GM18870 (cell line): Measurements from ENCODE around the gene MTHFD2L.
"Not testable (repeated sequence)": the region's sequence is repeated elsewhere in the genome, so short reads cannot be mapped to it uniquely, and the experiment has no call there.

Experiments
- ATAC-seq: cut with Tn5 transposase; IDR thresholded peaks from one replicate; pipeline ENCODE4 v1.9.1; 2021; ENCODE audit warnings: moderate library complexity; ENCODE audit not compliant: unreplicated experiment

Gene MTHFD2L

DNA sequence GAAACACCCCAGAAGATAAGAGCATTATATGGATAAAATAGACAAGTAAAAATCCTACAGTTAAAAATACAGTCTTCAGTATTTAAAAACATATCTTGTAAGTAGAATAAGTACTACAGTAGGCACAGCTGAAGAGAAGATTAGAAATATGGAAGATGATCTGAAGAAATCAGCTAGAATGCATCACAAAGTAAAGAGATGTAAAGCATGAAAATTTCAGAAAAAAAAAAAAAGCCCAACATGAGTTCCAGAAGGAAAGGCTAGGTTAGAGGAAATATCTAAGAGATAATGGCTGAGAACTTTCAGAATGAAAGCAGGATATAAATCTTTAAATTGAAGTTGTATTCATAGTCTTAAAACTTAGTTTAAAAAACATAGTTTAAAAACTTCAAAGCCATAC lies 171.4 kb downstream of the MTHFD2L start:
- no peak for ATAC-seq

DNA sequence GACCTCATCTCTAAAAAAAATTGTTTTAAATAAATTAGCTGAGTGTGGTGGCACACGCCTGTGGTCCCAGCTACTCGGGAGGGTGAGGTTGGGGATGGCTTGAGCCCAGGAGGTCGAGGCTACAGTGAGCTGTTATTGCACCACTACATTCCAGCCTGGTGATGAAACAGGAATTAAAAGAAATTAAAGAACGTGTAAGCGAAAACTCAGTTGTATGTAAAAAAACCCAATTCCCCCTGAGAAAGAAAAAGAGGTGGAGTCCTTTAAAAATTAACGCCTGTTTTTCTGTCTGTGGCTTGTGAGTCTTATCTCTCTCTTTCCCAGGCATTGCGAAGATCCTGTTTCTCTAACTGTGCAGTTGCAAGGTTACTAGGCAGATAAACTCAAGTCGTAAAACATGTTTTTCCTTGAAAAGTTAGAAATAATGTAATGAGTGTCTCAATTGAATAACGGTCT lies 172.4 kb downstream of the MTHFD2L start:
- no peak for ATAC-seq

DNA sequence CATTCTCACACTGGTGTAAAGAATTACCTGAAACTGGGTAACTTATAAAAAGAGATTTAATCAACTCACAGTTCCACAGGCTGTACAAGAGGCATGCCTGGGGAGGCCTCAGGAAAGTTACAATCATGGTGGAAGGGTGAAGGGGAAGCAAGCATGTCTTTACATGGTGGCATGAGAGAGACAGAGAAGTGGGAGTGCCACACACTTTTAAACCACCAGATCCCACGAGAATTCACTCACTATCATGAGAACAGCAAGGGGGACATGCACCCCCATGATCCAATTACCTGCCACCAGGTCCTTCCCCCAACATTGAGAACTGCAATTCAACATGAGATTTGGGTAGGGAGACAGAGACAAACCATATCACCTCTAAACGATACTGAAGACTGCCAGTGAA lies 173.3 kb downstream of the MTHFD2L start:
- no peak for ATAC-seq

DNA sequence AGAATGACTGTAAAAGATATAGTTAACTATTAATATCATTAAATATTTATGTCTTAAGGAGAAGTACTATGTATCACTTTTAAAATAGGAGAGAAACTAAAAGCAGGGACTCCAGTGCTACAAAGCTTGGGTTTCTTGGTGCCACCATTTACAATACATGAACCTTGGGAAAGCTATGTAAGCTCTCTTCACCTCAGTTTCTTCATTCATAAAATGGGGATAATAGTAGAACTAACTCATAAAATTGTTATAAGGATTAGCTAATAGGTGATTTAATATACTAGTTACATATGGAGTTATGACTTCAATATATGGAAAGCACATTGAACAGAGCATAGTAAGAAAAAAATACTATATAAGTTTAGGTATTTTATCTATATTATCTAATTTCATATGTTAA lies 174.0 kb downstream of the MTHFD2L start:
- no peak for ATAC-seq

DNA sequence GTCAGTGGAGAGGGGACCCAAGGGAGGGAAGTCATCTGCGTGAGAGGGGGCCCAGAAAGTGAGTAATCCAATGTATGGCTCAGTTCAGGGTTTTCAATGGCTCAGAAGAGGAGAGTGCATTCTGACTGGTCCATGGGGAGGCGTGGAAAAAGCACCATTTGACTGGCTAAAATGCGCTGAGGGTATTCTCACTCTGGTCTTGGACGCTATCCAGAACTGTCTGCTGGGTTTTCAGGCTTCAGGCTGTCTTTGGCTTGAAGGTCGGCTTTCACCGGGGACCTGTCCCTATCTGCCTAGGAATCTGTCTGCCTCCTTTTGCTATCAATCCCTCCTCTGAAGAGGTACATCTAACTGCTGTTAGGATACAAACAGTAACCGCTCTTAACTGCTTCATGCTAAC lies 176.7 kb downstream of the MTHFD2L start:
- ATAC-seq, result no peak

DNA sequence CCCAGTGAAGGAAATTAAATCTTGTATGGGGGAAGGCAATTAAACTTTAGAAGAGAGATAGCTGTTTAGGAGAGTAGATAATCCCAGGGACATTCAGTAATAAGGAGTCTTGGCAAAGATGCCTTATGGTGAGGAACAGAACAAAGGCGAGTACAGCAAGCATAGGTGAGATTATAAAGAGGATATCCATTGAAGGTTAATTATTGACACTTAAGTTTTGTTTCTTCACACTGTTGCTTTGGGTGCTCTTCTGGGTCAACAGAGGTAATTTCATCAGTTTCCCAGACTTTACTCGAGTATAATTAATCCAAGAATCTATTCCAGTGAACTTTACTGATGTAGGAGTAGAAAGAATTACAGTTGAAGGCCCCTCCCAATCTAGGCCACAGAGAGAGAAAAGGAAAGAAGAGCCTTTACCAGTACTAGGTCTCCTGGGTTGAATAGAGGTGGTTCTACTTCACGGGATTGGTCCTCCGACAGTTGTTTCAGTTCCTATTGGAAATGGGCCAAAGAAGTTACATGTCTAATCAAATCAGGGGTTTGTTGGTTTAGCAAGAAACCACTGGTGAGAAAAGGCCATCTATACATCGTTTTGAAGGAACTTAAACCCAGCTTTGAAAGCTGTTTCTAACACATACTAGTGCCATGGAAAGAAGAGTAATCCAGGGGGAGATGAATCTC lies 177.6 kb downstream of the MTHFD2L start:
- peak; percentile 76 for ATAC-seq

DNA sequence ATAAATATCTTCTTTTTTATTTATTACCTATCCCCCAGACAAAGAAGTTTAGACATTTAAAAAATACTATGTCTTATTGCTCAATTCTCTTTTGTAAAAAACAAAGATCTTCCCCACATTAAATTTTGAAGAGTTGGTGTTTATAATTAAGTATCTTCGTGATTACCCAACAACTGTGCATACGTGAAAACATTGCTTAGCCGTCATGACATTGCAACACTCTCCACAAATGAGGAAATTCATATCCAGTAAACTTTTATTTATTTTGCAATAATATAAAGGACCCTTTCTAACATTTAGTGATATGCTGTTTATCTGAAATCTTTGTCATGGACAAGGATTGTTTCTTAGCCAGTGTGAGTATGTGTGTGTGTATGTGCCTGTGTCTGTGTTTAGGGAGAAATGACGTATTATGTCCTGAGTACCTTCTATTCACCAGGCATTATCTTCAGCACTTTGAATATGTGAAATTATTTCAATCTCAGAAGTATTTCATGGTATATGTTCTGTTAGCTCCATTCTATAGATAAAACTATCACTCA lies 180.9 kb downstream of the MTHFD2L start:
- no peak for ATAC-seq

DNA sequence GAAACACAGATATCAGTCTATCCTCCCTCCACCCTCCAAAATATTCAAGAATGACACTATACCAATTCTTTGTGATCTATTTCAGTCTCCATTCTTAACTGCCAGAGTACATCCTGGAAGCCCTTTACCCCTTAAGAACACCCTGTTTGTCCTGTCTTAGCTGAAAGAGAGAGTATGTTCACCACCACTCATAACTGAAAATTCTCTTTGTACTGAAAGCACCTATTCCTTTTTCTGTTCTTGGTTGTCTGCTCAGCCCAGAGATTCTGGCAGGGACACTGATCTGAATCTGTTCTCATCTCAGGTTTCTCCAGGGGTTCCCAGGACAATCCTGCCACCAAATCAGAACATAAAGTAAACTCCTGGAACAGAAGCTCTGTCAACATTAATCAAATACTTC lies 181.6 kb downstream of the MTHFD2L start:
- no peak for ATAC-seq

DNA sequence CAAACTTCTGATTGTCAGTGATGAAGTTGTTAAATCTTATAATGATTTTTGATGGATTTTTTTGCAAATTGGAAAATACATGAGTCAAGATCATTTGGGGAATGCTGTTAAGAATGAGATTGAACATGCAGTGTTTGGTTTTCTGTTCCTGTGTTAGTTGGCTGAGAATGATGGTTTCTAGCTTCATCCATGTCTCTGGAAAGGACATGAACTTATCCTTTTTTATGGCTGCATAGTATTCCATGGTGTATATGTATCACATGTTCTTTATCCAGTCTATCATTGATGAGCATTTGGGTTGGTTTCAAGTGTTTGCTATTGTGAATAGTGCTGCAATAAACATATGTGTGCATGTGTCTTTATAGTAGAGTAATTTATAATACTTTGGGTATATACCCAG lies 182.5 kb downstream of the MTHFD2L start:
- ATAC-seq, result not testable (repeated sequence)

DNA sequence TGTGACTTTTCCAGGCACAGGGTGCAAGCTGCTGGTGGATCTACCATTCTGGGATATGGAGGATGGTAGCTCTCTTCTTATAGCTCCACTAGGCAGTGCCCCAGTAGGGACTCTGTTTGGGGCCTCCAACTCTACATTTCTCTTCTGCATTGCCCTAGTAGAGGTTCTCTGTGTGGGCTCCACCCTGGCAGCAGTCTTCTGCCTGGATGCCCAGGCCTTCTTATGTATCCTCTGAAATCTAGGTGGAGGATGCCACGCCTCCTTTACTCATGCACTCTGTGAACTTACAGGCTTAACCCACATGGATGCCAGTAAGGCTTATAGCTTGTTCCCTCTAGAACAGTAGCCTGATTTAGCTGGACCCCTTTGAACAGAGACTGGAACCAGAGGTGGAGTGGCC lies 186.1 kb downstream of the MTHFD2L start:
- no peak for ATAC-seq
